BLaER1 (cell line): ENCODE results near the gene ARPC2.
"Not testable (repeated sequence)": the region's sequence is repeated elsewhere in the genome, so short reads cannot be mapped to it uniquely, and the experiment has no call there.

Experiments used
- H3K27ac ChIP-seq: shearing (Covaris generic); formaldehyde crosslinking; 2 replicates; pipeline ENCODE4 v1.8.1; 2022
- H3K27me3 ChIP-seq: shearing (Covaris generic); formaldehyde crosslinking; 2 replicates; pipeline ENCODE4 v1.8.1; 2022
- H3K36me3 ChIP-seq: shearing (Covaris generic); formaldehyde crosslinking; 2 replicates; pipeline ENCODE4 v1.8.1; 2022
- H3K4me1 ChIP-seq: shearing (Covaris generic); formaldehyde crosslinking; 2 replicates; pipeline ENCODE4 v1.8.1; 2022
- H3K4me2 ChIP-seq: shearing (Covaris generic); formaldehyde crosslinking; 2 replicates; pipeline ENCODE4 v1.8.1; 2022
- H3K4me3 ChIP-seq: shearing (Covaris generic); formaldehyde crosslinking; 2 replicates; pipeline ENCODE4 v1.8.1; 2022
- H3K9ac ChIP-seq: shearing (Covaris generic); formaldehyde crosslinking; 2 replicates; pipeline ENCODE4 v1.8.1; 2022
- H3K9me3 ChIP-seq: shearing (Covaris generic); formaldehyde crosslinking; 2 replicates; pipeline ENCODE4 v1.8.1; 2022
- H4K20me1 ChIP-seq: shearing (Covaris generic); formaldehyde crosslinking; 2 replicates; pipeline ENCODE4 v1.8.1; 2022
- Cebpa-rat ChIP-seq: shearing (Covaris generic); IDR thresholded peaks from 2 replicates; pipeline ENCODE4 v1.8.1; 2022

The ARPC2 gene

GRCh38 chr2:218269900-218270720 is 53.1 kb downstream of the ARPC2 start, which contains the start of the genes AAMP and PNKD:
Gene AAMP (minus strand): TSS chr2:218270137. CDS start chr2:218270086, 51 bp downstream.
Gene PNKD (plus strand): TSS chr2:218270519. CDS start chr2:218270536, 17 bp downstream.
- H3K27ac ChIP-seq, result peak within 1 kb of the TSS; percentile 90
- peak within 1 kb of the TSS; percentile 84 for H3K4me3 ChIP-seq
- no peaks in the 10 kb centered on the region for H3K27me3 ChIP-seq
- H4K20me1 ChIP-seq, result peaks cover 44% of the 10 kb centered on the region
- TF ChIP-seq Cebpa-rat, result no peak
- peaks cover 49% of the 10 kb centered on the region for H3K36me3 ChIP-seq
- H3K4me1 ChIP-seq, result peaks cover 39% of the 10 kb centered on the region
- H3K9me3 ChIP-seq, result no peaks in the 10 kb centered on the region
- H3K4me2 ChIP-seq, result peak within 1 kb of the TSS; percentile 98
- peak within 1 kb of the TSS; percentile 89 for H3K9ac ChIP-seq

- peak overlapping the region; percentile 81 for H3K9ac ChIP-seq
- peaks cover 49% of the 10 kb centered on the region for H3K36me3 ChIP-seq
- peak overlapping the region; percentile 94 for H3K4me2 ChIP-seq
- H4K20me1 ChIP-seq, result peaks cover 36% of the 10 kb centered on the region
- H3K9me3 ChIP-seq, result no peaks in the 10 kb centered on the region
- H3K4me1 ChIP-seq, result peaks cover 39% of the 10 kb centered on the region
- no peaks in the 10 kb centered on the region for H3K27me3 ChIP-seq
- H3K4me3 ChIP-seq, result peak overlapping the region; percentile 84
- TF ChIP-seq Cebpa-rat, result no peak
- peak overlapping the region; percentile 55 for H3K27ac ChIP-seq
These were observed 53.9 kb downstream of the ARPC2 start for GRCh38 chr2:218270721-218271486.

DNA sequence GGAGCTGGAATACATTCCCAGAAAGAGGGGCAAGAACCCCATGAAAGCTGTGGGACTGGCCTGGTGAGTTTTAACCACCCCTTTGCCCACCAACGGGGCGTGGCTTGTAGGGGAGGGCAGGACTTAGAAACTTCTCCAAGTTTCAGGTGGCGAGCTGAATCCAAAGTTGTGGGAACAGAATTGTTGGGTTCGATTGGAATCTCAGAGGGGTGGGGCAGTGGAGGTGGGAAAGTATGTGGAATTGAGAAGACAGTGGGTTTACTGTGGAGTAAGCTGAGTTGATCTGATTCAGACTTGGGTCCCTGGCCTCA is 54.5 kb downstream of the ARPC2 start:
- Histone ChIP-seq H3K4me3 (peak overlapping the region; percentile 84), H3K9me3 (no peaks in the 10 kb centered on the region), H3K4me2 (peak overlapping the region; percentile 94), H4K20me1 (peaks cover 31% of the 10 kb centered on the region), H3K4me1 (peaks cover 39% of the 10 kb centered on the region), H3K36me3 (peaks cover 49% of the 10 kb centered on the region), H3K27me3 (no peaks in the 10 kb centered on the region), H3K9ac (peak overlapping the region; percentile 81), H3K27ac (peak overlapping the region; percentile 55; the same call in 1 of the 2 replicates)
- no peak for TF ChIP-seq Cebpa-rat

DNA sequence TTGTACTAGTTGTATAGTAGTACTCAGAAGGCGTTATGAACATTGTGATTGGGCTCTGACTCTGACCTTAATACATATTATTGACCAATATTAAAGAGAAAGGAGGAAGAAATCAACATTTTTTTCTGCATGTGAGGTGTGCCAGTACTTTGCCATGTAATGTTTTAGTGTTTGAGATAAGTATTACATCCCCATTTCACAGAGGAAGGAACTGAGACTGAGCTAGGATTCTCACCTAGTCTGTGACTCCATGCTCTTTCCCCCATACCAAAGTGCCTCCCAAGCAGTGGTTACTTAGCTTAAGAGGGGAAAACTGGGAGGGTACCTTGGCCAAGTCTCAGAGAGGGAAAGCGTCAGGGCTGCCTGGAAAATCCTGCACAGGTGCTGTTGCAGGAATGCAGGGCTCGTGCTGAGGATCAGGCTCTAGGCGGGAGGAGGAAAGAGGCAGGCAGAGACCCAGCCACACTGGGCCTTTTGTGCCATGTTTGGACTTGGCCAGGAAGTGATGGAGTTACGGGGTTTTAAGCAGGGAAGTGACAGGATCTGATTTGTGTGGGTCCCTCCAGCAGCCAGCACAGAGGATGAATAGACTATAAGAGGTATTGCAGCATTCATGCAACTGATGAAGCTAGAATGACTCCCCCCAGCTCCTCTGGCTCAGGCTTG is 55.0 kb downstream of the ARPC2 start:
- peak overlapping the region; percentile 84; the same call in 1 of the 2 replicates for H3K4me3 ChIP-seq

GRCh38 chr2:218272531-218273212 is 55.7 kb downstream of the ARPC2 start:
- Histone ChIP-seq H3K9me3 (no peaks in the 10 kb centered on the region), H3K27me3 (no peaks in the 10 kb centered on the region), H3K4me2 (peak overlapping the region; percentile 94), H4K20me1 (peaks cover 18% of the 10 kb centered on the region), H3K4me1 (peaks cover 39% of the 10 kb centered on the region), H3K9ac (no peak overlapping the region), H3K27ac (no peak overlapping the region), H3K36me3 (peaks cover 49% of the 10 kb centered on the region), H3K4me3 (0 out of 2 replicates have a peak overlapping the region, but pooled peaks have one; percentile 84)
- no peak for TF ChIP-seq Cebpa-rat

More for the DNA sequence above, 55.0 kb downstream of the ARPC2 start:
- Histone ChIP-seq H4K20me1 (peaks cover 25% of the 10 kb centered on the region), H3K9ac (no peak overlapping the region), H3K4me1 (peaks cover 39% of the 10 kb centered on the region), H3K27me3 (no peaks in the 10 kb centered on the region), H3K9me3 (no peaks in the 10 kb centered on the region), H3K27ac (no peak overlapping the region), H3K4me2 (peak overlapping the region; percentile 94), H3K36me3 (peaks cover 49% of the 10 kb centered on the region)
- TF ChIP-seq Cebpa-rat, result no peak

DNA sequence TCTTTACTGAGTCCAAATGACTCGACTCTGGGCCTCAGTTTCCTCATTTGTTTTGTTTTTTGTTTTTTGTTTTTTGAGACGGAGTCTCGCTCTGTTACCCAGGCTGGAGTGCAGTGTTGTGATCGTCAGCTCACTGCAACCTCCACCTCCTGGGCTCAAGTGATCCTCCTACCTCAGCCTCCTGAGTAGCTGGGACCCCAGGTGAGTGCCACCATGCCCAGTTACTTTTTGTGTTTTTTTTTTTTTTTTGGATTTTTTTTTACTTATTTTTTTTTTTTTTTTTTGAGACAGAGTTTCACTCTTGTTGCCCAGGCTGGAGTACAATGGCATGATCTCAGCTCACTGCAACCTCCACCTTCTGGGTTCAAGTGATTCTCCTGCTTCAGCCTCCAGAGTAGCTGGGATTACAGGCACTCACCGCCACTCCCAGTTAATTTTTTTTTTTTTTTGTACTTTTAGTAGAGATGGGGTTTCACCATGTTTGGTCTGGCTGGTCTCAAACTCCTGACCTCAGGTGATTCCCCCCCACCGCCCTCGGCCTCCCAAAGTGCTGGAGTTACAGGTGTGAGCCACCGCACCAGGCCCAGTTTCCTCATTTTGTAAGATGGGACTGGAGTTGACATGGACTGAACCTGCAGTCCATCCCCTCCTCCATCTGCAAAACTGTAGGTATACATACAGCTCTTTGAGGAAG is 56.4 kb downstream of the ARPC2 start:
- H3K9ac ChIP-seq, H3K27me3 ChIP-seq, H3K4me3 ChIP-seq, H3K9me3 ChIP-seq, H3K27ac ChIP-seq: not testable (repeated sequence)
- Histone ChIP-seq H3K4me2 (peak overlapping the region; percentile 94), H3K36me3 (peaks cover 49% of the 10 kb centered on the region), H3K4me1 (peaks cover 37% of the 10 kb centered on the region), H4K20me1 (peaks cover 13% of the 10 kb centered on the region)

- Histone ChIP-seq H3K27me3 (no peaks in the 10 kb centered on the region), H3K4me1 (peaks cover 32% of the 10 kb centered on the region), H3K9me3 (no peaks in the 10 kb centered on the region), H4K20me1 (peaks cover 8% of the 10 kb centered on the region), H3K9ac (no peak overlapping the region), H3K27ac (no peak overlapping the region), H3K4me3 (no peak overlapping the region), H3K36me3 (peaks cover 54% of the 10 kb centered on the region), H3K4me2 (no peak overlapping the region)
- TF ChIP-seq Cebpa-rat, result no peak
These were observed 56.9 kb downstream of the ARPC2 start for GRCh38 chr2:218273908-218274249.

DNA sequence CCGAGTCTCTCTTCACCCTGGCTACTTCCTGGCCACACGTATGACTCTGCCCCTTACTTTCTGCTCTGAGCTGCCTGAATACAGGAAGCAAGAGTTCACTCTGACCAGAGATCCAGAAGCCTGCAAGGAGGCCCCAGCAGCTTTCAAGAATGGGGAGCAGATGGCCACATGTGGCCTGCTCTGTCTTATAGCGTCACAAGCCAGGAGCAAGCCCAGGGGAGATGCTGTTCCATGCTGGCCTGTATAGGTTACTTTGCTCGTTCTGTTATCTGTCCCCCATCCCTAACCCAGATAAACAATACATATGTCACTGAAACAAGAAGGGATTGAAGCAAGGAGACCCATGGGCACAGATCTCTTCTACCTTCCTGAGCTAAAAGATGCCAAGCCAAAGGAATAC is 57.6 kb downstream of the ARPC2 start:
- Histone ChIP-seq H4K20me1 (peaks cover under 1% of the 10 kb centered on the region; the same call in 1 of the 2 replicates), H3K9me3 (no peaks in the 10 kb centered on the region), H3K36me3 (peaks cover 61% of the 10 kb centered on the region), H3K4me1 (peaks cover 27% of the 10 kb centered on the region), H3K27me3 (no peaks in the 10 kb centered on the region), H3K9ac (no peak overlapping the region; the same call in 1 of the 2 replicates), H3K27ac (no peak overlapping the region), H3K4me2 (no peak overlapping the region), H3K4me3 (no peak overlapping the region)
- TF ChIP-seq Cebpa-rat, result no peak
